Stromal cell of bone marrow (primary cell): ENCODE results near the gene RHEB.

Experiments
- DNase-seq: peaks from one replicate; pipeline ENCODE4 v3.0.0-alpha.2; 2012; ENCODE audit warnings: low read depth

Gene RHEB

GRCh38 chr7:151448261-151449252, 71.1 kb downstream of the RHEB start:
- no peak for DNase-seq

GRCh38 chr7:151447901-151448260, 71.8 kb downstream of the RHEB start:
- no peak for DNase-seq

GRCh38 chr7:151447312-151447711, 72.4 kb downstream of the RHEB start:
- no peak for DNase-seq

- no peak for DNase-seq
Observed at GRCh38 chr7:151446412-151446811, 73.3 kb downstream of the RHEB start.

- DNase-seq: no peak
Observed at GRCh38 chr7:151444632-151445031, 75.1 kb downstream of the RHEB start.

- no peak for DNase-seq
Observed at GRCh38 chr7:151442776-151443496, 76.8 kb downstream of the RHEB start.

- DNase-seq: no peak
Observed at GRCh38 chr7:151440799-151441445, 78.8 kb downstream of the RHEB start.

GRCh38 chr7:151439855-151440798, 79.6 kb downstream of the RHEB start, which contains the start of gene CRYGN:
Gene CRYGN (minus strand): TSS chr7:151440141. CDS start chr7:151439917, 224 bp downstream.
- DNase-seq: no peak

- no peak for DNase-seq
Observed at GRCh38 chr7:151438864-151439601, 80.7 kb downstream of the RHEB start.

GRCh38 chr7:151437866-151438516, 81.7 kb downstream of the RHEB start:
- no peak for DNase-seq

- DNase-seq: no peak
Observed at GRCh38 chr7:151437159-151437553, 82.5 kb downstream of the RHEB start.

- DNase-seq: no peak
Observed at GRCh38 chr7:151436446-151437158, 83.1 kb downstream of the RHEB start.

- no peak for DNase-seq
Observed at GRCh38 chr7:151435971-151436370, 83.7 kb downstream of the RHEB start.

GRCh38 chr7:151435103-151435916, 84.4 kb downstream of the RHEB start:
- no peak for DNase-seq

GRCh38 chr7:151434549-151434948, 85.1 kb downstream of the RHEB start:
- no peak for DNase-seq

GRCh38 chr7:151433721-151434400, 85.8 kb downstream of the RHEB start:
- no peak for DNase-seq

GRCh38 chr7:151432658-151433521, 86.8 kb downstream of the RHEB start:
- no peak for DNase-seq
